Left lung (tissue), 10 donors: ENCODE results near the gene SEC22A. TPM values are rescaled to one million over a fixed set of nuclear protein-coding genes. Genes with fewer than 3 reads are reported as not detected.

ENCODE experiments used
- ATAC-seq: fragments of 200-7000 bp; cut with Tn5 transposase; one replicate; pipeline ENCODE4 v1.9.1; 2020; ENCODE audit warnings: moderate library complexity
- DNase-seq, 4 donors: peaks; one replicate each; pipeline ENCODE4 v3.0.0-alpha.2; 2013 to 2020
- H3K27ac ChIP-seq, 2 donors: fragments of 200-600 bp; sonication (generic) in 1 of 2; one replicate each; pipeline versions ENCODE4 v1.5.0 to v1.8.0; 2020 to 2021
- H3K27me3 ChIP-seq, 2 donors: fragments of 200-600 bp; sonication (generic) in 1 of 2; one replicate each; pipeline versions ENCODE4 v1.5.0 to v1.8.0; 2020 to 2021
- H3K36me3 ChIP-seq, 2 donors: fragments of 200-600 bp; sonication (generic) in 1 of 2; one replicate each; pipeline versions ENCODE4 v1.5.0 to v1.8.0; 2020 to 2021
- H3K4me1 ChIP-seq, 2 donors: fragments of 200-600 bp; one replicate each; pipeline ENCODE4 v1.8.0; 2021
- H3K4me3 ChIP-seq, 2 donors: fragments of 200-600 bp; sonication (generic) in 1 of 2; one replicate each; pipeline versions ENCODE4 v1.5.0 to v1.8.0; 2020 to 2021; ENCODE audit warnings: mild to moderate bottlenecking in 1 of 2
- H3K9me3 ChIP-seq, 2 donors: fragments of 200-600 bp; sonication (generic) in 1 of 2; one replicate each; pipeline versions ENCODE4 v1.5.0 to v1.8.0; 2020 to 2021
- intact Hi-C, 2 donors: fragments of 100-400 bp; cut with DNase I; formaldehyde crosslinking; loops; one replicate each; pipeline versions ENCODE4 v1.11.2 to v1.14.2; 2022
- polyA plus RNA-seq, 6 donors: library from polyadenylated mRNA; unstranded; fragments of 120-200 nt; gene quantifications; one replicate each; pipeline ENCODE4 v1.2.1, GENCODE V29; 2013; ENCODE audit not compliant: insufficient read length in 6 of 6
- total RNA-seq, 2 donors: library from RNA; stranded (reverse); fragmentation: NEBNext Ultra II Directional; extraction: Animal tissue kit (Norgen Biotek cat#: 25700); gene quantifications; one replicate each; pipeline ENCODE4 v1.2.1, GENCODE V29; 2021
- TF ChIP-seq, protein P1 (sequence below), 2 donors: fragments of 200-600 bp; sonication (generic) in 1 of 2; IDR thresholded peaks; one replicate each; pipeline versions ENCODE4 v1.5.0 to v1.8.0; 2021; ENCODE audit warnings: antibody characterized with exemption in 2 of 2
- donor health status: DM: no; HTN: yes; CAD: no.
- donor health status: DM: no; HTN: no; CAD: no.

Gene SEC22A
- total and polyA plus RNA-seq, 8 donors: 15.7 to 35.9 (median 27.8) TPM

DNA sequence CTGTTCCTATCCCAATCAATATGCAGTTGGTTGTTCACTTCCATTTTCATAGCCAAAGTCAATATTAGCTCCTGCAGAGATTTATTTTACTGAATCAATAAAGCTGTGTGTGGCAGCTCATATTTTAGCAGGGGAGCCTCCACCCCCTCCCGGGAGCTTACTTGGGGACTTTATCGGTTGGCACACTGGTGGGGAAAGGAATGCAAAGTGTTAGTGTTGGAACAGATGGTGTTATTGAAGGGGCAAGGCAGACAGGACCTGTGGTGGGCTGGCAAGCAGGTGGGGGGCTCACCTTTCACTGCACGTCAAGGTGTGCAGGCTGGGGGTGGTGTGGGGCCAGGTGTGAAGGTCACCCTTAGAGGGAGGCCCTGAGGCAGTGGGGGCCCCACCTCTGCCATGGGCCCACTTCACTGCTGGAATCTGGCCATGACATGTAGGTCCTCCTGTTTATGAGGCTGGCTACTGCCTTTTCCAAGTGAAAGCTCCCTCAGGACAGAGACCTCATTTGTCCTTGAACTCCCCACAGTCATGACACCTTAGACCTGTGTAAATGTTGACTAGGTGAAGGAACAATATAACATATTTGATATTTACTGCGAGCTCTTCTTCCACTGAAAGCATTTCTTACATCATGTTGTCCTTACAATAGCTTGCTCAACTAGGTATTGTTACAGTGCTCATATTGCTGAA is 44.0 kb upstream of the SEC22A start:
- TF ChIP-seq, protein P1, sequence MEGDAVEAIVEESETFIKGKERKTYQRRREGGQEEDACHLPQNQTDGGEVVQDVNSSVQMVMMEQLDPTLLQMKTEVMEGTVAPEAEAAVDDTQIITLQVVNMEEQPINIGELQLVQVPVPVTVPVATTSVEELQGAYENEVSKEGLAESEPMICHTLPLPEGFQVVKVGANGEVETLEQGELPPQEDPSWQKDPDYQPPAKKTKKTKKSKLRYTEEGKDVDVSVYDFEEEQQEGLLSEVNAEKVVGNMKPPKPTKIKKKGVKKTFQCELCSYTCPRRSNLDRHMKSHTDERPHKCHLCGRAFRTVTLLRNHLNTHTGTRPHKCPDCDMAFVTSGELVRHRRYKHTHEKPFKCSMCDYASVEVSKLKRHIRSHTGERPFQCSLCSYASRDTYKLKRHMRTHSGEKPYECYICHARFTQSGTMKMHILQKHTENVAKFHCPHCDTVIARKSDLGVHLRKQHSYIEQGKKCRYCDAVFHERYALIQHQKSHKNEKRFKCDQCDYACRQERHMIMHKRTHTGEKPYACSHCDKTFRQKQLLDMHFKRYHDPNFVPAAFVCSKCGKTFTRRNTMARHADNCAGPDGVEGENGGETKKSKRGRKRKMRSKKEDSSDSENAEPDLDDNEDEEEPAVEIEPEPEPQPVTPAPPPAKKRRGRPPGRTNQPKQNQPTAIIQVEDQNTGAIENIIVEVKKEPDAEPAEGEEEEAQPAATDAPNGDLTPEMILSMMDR (IDR thresholded peaks at IDR 0.05): no peak
- H3K27ac ChIP-seq: no peak overlapping the region
- peak; percentile 21 for ATAC-seq

DNA sequence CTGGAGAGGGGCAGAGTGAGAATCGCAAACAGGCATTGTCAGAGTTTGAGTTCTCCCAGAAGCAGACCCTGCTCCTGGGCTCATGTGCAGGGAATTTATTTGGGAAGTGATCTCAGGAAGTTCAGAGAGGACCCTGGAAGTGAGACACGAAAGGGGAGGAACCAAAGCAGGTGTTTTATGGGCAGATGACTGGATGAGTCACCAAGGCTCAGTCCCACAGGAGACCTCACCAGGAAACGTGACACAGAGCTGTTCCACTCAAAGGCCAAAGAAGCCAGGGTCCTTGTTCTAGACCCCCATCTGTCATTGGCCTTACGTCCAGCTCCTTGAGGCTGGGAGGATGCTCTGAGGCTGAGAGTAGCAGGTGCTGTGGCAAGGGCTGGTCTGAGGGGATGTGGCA is 43.4 kb upstream of the SEC22A start:
- peaks cover 0 to 11% of the 10 kb centered on the region in 2 donors for H3K4me1 ChIP-seq
- no peak for ATAC-seq
- no peaks in the 10 kb centered on the region for H3K27me3 ChIP-seq
- DNase-seq: no peak
- no peaks in the 10 kb centered on the region for H3K9me3 ChIP-seq
- peaks cover 0 to 94% of the 10 kb centered on the region in 2 donors for H3K36me3 ChIP-seq
- TF ChIP-seq, protein P1 (IDR thresholded peaks at IDR 0.05): no peak
- no peak overlapping the region for H3K27ac ChIP-seq
- intact Hi-C loops: no loop called here
- no peak overlapping the region for H3K4me3 ChIP-seq

More for the DNA sequence above, 44.0 kb upstream of the SEC22A start:
- intact Hi-C loops: no loop called here
- DNase-seq: peak in 1 of 4 donors; percentile 32
- Histone ChIP-seq H3K27me3 (no peaks in the 10 kb centered on the region), H3K36me3 (peaks cover 0 to 94% of the 10 kb centered on the region in 2 donors), H3K4me1 (peaks cover 0 to 11% of the 10 kb centered on the region in 2 donors), H3K9me3 (no peaks in the 10 kb centered on the region), H3K4me3 (no peak overlapping the region)

DNA sequence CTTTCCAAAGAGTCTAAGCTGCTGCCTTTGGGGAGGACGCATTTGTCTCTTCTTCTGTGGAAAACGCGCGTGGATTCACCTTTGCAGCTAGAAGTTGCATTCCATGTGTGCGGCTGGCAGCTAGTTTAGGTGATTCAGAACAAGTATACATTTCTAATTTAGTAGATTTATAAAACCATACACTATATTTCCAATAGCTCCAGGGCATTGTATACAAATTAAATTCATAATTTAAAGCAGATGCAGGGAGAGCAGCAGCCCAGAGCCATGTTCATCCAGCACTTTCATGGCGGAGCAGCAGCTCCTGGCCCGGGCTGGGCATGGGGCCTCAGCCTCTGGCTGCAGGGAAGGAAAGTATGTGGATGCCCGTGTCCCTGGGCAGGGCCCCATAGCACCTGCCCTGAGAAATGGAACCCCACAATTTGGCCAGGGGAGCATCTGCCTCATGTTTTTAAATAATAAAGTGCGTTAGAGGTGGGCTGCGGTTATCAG is 42.8 kb upstream of the SEC22A start:
- H3K27me3 ChIP-seq: no peaks in the 10 kb centered on the region
- no peak for DNase-seq
- peaks cover 0 to 94% of the 10 kb centered on the region in 2 donors for H3K36me3 ChIP-seq
- peaks cover 0 to 6% of the 10 kb centered on the region in 2 donors for H3K4me1 ChIP-seq
- H3K9me3 ChIP-seq: no peaks in the 10 kb centered on the region
- ATAC-seq: no peak
- no peak overlapping the region for H3K27ac ChIP-seq
- TF ChIP-seq, protein P1 (IDR thresholded peaks at IDR 0.05): no peak
- H3K4me3 ChIP-seq: no peak overlapping the region
- intact Hi-C loops: no loop called here

DNA sequence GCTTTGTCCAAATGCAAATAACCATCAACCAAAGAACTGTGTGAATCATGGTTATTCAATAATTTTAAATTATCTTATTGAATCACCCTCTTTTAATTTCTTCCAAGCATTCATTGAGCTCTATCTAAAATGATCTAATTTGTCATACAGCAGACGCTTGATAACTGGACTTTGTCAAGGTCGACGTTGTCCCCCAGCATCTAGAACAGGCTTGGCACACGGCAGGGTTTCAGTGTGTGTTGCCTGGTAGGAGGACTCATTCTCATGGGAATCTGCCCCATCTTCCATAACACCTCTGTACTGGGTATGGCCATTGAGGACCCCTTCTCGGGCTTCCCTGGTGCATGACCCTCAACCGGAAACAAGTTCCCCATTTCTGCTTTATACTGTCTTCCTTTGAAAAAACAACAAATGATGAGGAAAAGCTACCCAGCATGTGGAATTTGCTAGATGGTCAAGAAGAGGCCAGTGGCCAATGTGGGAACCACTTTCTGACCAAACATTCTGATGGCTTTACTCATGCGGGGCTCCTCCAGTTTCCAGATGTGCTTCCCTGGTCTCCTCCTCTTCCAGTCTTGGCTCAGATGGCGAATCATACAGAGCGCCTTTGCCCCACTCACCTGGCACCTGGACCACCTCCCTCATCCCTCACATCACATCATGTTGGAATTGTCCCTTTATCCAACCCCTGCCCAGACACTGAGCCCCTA is 41.7 kb upstream of the SEC22A start:
- peaks cover 0 to 94% of the 10 kb centered on the region in 2 donors for H3K36me3 ChIP-seq

More for the DNA sequence above, 41.7 kb upstream of the SEC22A start:
- H3K4me3 ChIP-seq: no peak overlapping the region
- ATAC-seq (no peak), DNase-seq (no peak)
- H3K9me3 ChIP-seq: no peaks in the 10 kb centered on the region
- no peaks in the 10 kb centered on the region for H3K27me3 ChIP-seq
- H3K4me1 ChIP-seq: peaks cover 0 to 6% of the 10 kb centered on the region in 2 donors
- intact Hi-C loops: no loop called here
- no peak overlapping the region for H3K27ac ChIP-seq
- TF ChIP-seq, protein P1 (IDR thresholded peaks at IDR 0.05): no peak
